ENCODE data around the gene NSD1. TPM values are rescaled to one million over a fixed set of nuclear protein-coding genes. Genes with fewer than 3 reads are reported as not detected.

NSD1 gene
- total and polyA plus RNA-seq, 2 donors (not counting 1 experiment from before 2014, with no cell fraction given): 19.3 to 52.8 TPM

- no peak overlapping the region for H3K4me3 ChIP-seq (replicated peaks in 1 of 4; ENCODE audit: control extremely low read depth in 1 of 4, insufficient read depth in 1 of 4, low read depth in 3 of 4, low read length in 4 of 4)
- H3K4me1 ChIP-seq (ENCODE audit: control insufficient read depth, extremely low read depth, insufficient read depth, low read length): peaks cover 15% of the 10 kb centered on the region
- no peaks in the 10 kb centered on the region for H3K9me3 ChIP-seq (ENCODE audit: control insufficient read depth, insufficient read depth, low read depth, low read length)
- no peaks in the 10 kb centered on the region for H3K27me3 ChIP-seq (ENCODE audit: control insufficient read depth, insufficient read depth, low read length)
- H3K79me2 ChIP-seq (ENCODE audit: control insufficient read depth, insufficient read depth, low read length): peaks cover 31% of the 10 kb centered on the region
- H3K36me3 ChIP-seq (ENCODE audit: control insufficient read depth, insufficient read depth, low read length): peaks cover 10% of the 10 kb centered on the region
- peak overlapping the region; percentile 49 for H3K27ac ChIP-seq (ENCODE audit: insufficient read depth, low read length)
- peak; percentile 74 to 75 for DNase-seq (ENCODE audit: low read depth in 2 of 2)
- peak overlapping the region; percentile 1 for H3K4me2 ChIP-seq (ENCODE audit: extremely low read depth, insufficient read depth, low read length)
- TF ChIP-seq EZH2 (IDR thresholded peaks at IDR 0.05; ENCODE audit: low read length, missing control alignments) (no peak), CTCF (conservative IDR thresholded peaks at IDR 0.05 in 1 of 2, IDR thresholded peaks at IDR 0.05 in 1 of 2; ENCODE audit: low read depth in 1 of 2, low read length in 2 of 2) (peak; percentile 22 to 30)
- no peak overlapping the region for H3K9ac ChIP-seq (ENCODE audit: insufficient read depth, low read length)
- no peaks in the 10 kb centered on the region for H4K20me1 ChIP-seq (ENCODE audit: control insufficient read depth, extremely low read depth, insufficient read depth, low read length)
- H2AFZ ChIP-seq (ENCODE audit: low read length): no peak overlapping the region
Measured at GRCh38 chr5:177300236-177300880, 166.8 kb downstream of the NSD1 start.

- H3K27ac ChIP-seq (ENCODE audit: insufficient read depth, low read length): peak overlapping the region; percentile 33
- H3K4me2 ChIP-seq (ENCODE audit: extremely low read depth, insufficient read depth, low read length): no peak overlapping the region
- H2AFZ ChIP-seq (ENCODE audit: low read length): no peak overlapping the region
- H3K4me1 ChIP-seq (ENCODE audit: control insufficient read depth, extremely low read depth, insufficient read depth, low read length): peaks cover 15% of the 10 kb centered on the region
- no peaks in the 10 kb centered on the region for H3K27me3 ChIP-seq (ENCODE audit: control insufficient read depth, insufficient read depth, low read length)
- H4K20me1 ChIP-seq (ENCODE audit: control insufficient read depth, extremely low read depth, insufficient read depth, low read length): no peaks in the 10 kb centered on the region
- no peak for DNase-seq (ENCODE audit: low read depth in 2 of 2)
- TF ChIP-seq CTCF (conservative IDR thresholded peaks at IDR 0.05 in 1 of 2, IDR thresholded peaks at IDR 0.05 in 1 of 2; ENCODE audit: low read depth in 1 of 2, low read length in 2 of 2): no peak
- peaks cover 37% of the 10 kb centered on the region for H3K79me2 ChIP-seq (ENCODE audit: control insufficient read depth, insufficient read depth, low read length)
- peaks cover 15% of the 10 kb centered on the region for H3K36me3 ChIP-seq (ENCODE audit: control insufficient read depth, insufficient read depth, low read length)
- H3K9ac ChIP-seq (ENCODE audit: insufficient read depth, low read length): no peak overlapping the region
- H3K4me3 ChIP-seq (replicated peaks in 1 of 4; ENCODE audit: control extremely low read depth in 1 of 4, insufficient read depth in 1 of 4, low read depth in 3 of 4, low read length in 4 of 4): no peak overlapping the region
- H3K9me3 ChIP-seq (ENCODE audit: control insufficient read depth, insufficient read depth, low read depth, low read length): no peaks in the 10 kb centered on the region
Measured at GRCh38 chr5:177300951-177301350, 167.4 kb downstream of the NSD1 start.

GRCh38 chr5:177301503-177302165, 168.1 kb downstream of the NSD1 start:
- Histone ChIP-seq H2AFZ (ENCODE audit: low read length) (no peak overlapping the region), H3K36me3 (ENCODE audit: control insufficient read depth, insufficient read depth, low read length) (peaks cover 15% of the 10 kb centered on the region), H3K4me3 (replicated peaks in 1 of 4; ENCODE audit: control extremely low read depth in 1 of 4, insufficient read depth in 1 of 4, low read depth in 3 of 4, low read length in 4 of 4) (peak overlapping the region in 1 of 4 experiments; percentile 95), H4K20me1 (ENCODE audit: control insufficient read depth, extremely low read depth, insufficient read depth, low read length) (no peaks in the 10 kb centered on the region), H3K27ac (ENCODE audit: insufficient read depth, low read length) (no peak overlapping the region), H3K9me3 (ENCODE audit: control insufficient read depth, insufficient read depth, low read depth, low read length) (no peaks in the 10 kb centered on the region), H3K27me3 (ENCODE audit: control insufficient read depth, insufficient read depth, low read length) (no peaks in the 10 kb centered on the region), H3K9ac (ENCODE audit: insufficient read depth, low read length) (no peak overlapping the region), H3K79me2 (ENCODE audit: control insufficient read depth, insufficient read depth, low read length) (peaks cover 37% of the 10 kb centered on the region), H3K4me1 (ENCODE audit: control insufficient read depth, extremely low read depth, insufficient read depth, low read length) (peaks cover 15% of the 10 kb centered on the region), H3K4me2 (ENCODE audit: extremely low read depth, insufficient read depth, low read length) (peak overlapping the region; percentile 85)
- TF ChIP-seq CTCF (conservative IDR thresholded peaks at IDR 0.05 in 1 of 2, IDR thresholded peaks at IDR 0.05 in 1 of 2; ENCODE audit: low read depth in 1 of 2, low read length in 2 of 2) (no peak), EZH2 (IDR thresholded peaks at IDR 0.05; ENCODE audit: low read length, missing control alignments) (no peak)
- peak in 1 of 2 donors; percentile 21 for DNase-seq (ENCODE audit: low read depth in 2 of 2)

Data from fibroblast of lung (primary cell).